HepG2 (cell line): ENCODE data around the gene MTHFD2L. TPM values are rescaled to one million over a fixed set of nuclear protein-coding genes. Genes with fewer than 3 reads are reported as not detected.

Experiments
- ATAC-seq: fragments of 200-7000 bp; cut with Tn5 transposase; 3 replicates; pipeline ENCODE4 v1.9.1; 2020; ENCODE audit warnings: mild to moderate bottlenecking, moderate library complexity
- BruUV-seq: library from RNA; stranded (reverse); fragments of 400-500 nt; replicated peaks from 2 replicates; lab custom pipeline; 2021; lab: Mats Ljungman, UMichigan
- CTCF ChIA-PET: fragments of 300-600 bp; formaldehyde crosslinking; extraction: SDS; loops from one replicate; lab custom pipeline; 2021; ENCODE audit warnings: low total read pairs, inconsistent platforms, low intra/inter-chr PET ratio; lab: Yijun Ruan, JAX
- POLR2A ChIA-PET: fragments of 350-600 bp; sonication (Branson Sonifier 250); formaldehyde crosslinking; loops from one replicate; lab custom pipeline; 2020; ENCODE audit warnings: antibody characterized with exemption, inconsistent platforms; lab: Yijun Ruan, JAX
- DNase-seq: peaks from one replicate; pipeline ENCODE4 v3.0.0-alpha.2; 2015; ENCODE audit warnings: low spot score
- FAIRE-seq: peaks from 3 replicates; lab custom pipeline; 2011; peaks lifted over from hg19 to GRCh38; lab: Jason Lieb, UNC
- H2AFZ ChIP-seq: one replicate; pipeline ENCODE4 v1.6.1; 2011; ENCODE audit warnings: low read length, inconsistent platforms
- H3K27ac ChIP-seq: fragments of 300-600 bp; 3 replicates; pipeline ENCODE4 v1.8.0; 2011; ENCODE audit warnings: mixed run types, mild to moderate bottlenecking, mixed read lengths, low read length, inconsistent platforms; ENCODE audit not compliant: insufficient read depth; ENCODE audit errors: extremely low read length
- H3K27me3 ChIP-seq, 2 experiments: fragments of 200-600 bp in 1 of 2; 2 replicates in 1 of 2; 3 replicates in 1 of 2; pipeline versions ENCODE4 v1.6.0 to v1.8.0; 2011; ENCODE audit warnings: low read length in 2 of 2, mild to moderate bottlenecking in 2 of 2, moderate library complexity in 2 of 2, inconsistent platforms in 1 of 2; ENCODE audit not compliant: insufficient read depth in 2 of 2, control insufficient read depth in 1 of 2
- H3K36me3 ChIP-seq, 2 experiments: fragments of 200-600 bp in 1 of 2; replicated peaks in 1 of 2; 2 replicates in 1 of 2; 3 replicates in 1 of 2; pipeline versions ENCODE4 v1.5.1 to v1.8.0; 2011; ENCODE audit warnings: low read length in 2 of 2, inconsistent platforms in 1 of 2; ENCODE audit not compliant: insufficient read depth in 2 of 2, control insufficient read depth in 1 of 2
- H3K4me1 ChIP-seq: 2 replicates; pipeline ENCODE4 v1.5.1; 2012; ENCODE audit warnings: low read length, inconsistent platforms; ENCODE audit not compliant: insufficient read depth
- H3K4me2 ChIP-seq: 2 replicates; pipeline ENCODE4 v1.6.0; 2011; ENCODE audit warnings: low read depth, low read length, inconsistent platforms
- H3K4me3 ChIP-seq, 3 experiments: fragments of 200-600 bp in 1 of 3; sonication (generic), shearing (Covaris generic) in 1 of 3; replicated peaks in 1 of 3; 2 replicates each; pipeline ENCODE4 v1.5.1; 2011 to 2016; ENCODE audit warnings: low read length in 3 of 3, inconsistent platforms in 2 of 3, low read depth in 2 of 3, mild to moderate bottlenecking in 2 of 3, control low read depth in 1 of 3, mixed read lengths in 1 of 3; ENCODE audit not compliant: insufficient read depth in 1 of 3
- H3K79me2 ChIP-seq: one replicate; pipeline ENCODE4 v1.6.1; 2011; ENCODE audit warnings: low read length, inconsistent platforms; ENCODE audit not compliant: insufficient read depth
- H3K9ac ChIP-seq: 2 replicates; pipeline ENCODE4 v1.6.0; 2011; ENCODE audit warnings: mild to moderate bottlenecking, low read depth, low read length, inconsistent platforms; ENCODE audit not compliant: insufficient read depth
- H3K9me3 ChIP-seq: 2 replicates; pipeline ENCODE4 v1.5.1; 2012; ENCODE audit warnings: mild to moderate bottlenecking, low read length
- H4K20me1 ChIP-seq: 2 replicates; pipeline ENCODE4 v1.6.0; 2011; ENCODE audit warnings: inconsistent platforms, mild to moderate bottlenecking, low read length, moderate library complexity; ENCODE audit not compliant: insufficient read depth
- GLI4 ChIP-seq: sonication (generic); formaldehyde crosslinking; IDR thresholded peaks from 2 replicates; pipeline ENCODE4 v1.5.1; 2020; ENCODE audit warnings: missing genetic modification reagents, mild to moderate bottlenecking, moderate library complexity, borderline replicate concordance
- GLMP ChIP-seq: sonication (generic); formaldehyde crosslinking; IDR thresholded peaks from 2 replicates; pipeline ENCODE4 v1.9.0; 2021; ENCODE audit warnings: missing genetic modification reagents, mild to moderate bottlenecking, borderline replicate concordance
- ISL2 ChIP-seq: sonication (generic); formaldehyde crosslinking; IDR thresholded peaks from 2 replicates; pipeline ENCODE4 v1.5.0; 2020; ENCODE audit warnings: missing genetic modification reagents
- KLF12 ChIP-seq: sonication (generic); formaldehyde crosslinking; IDR thresholded peaks from 2 replicates; pipeline ENCODE4 v1.4.0; 2020; ENCODE audit warnings: missing genetic modification reagents, borderline replicate concordance
- KLF15 ChIP-seq: sonication (generic); formaldehyde crosslinking; IDR thresholded peaks from 2 replicates; pipeline ENCODE4 v1.8.1; 2023; ENCODE audit warnings: borderline replicate concordance, mild to moderate bottlenecking, inconsistent platforms, missing genetic modification reagents, mixed read lengths
- MATR3 ChIP-seq: sonication (generic); formaldehyde crosslinking; IDR thresholded peaks from 2 replicates; pipeline ENCODE4 v1.4.0; 2020; ENCODE audit warnings: missing genetic modification reagents
- NFAT5 ChIP-seq: sonication (generic); formaldehyde crosslinking; IDR thresholded peaks from 2 replicates; pipeline ENCODE4 v1.4.0; 2020; ENCODE audit warnings: missing genetic modification reagents
- RBM22 ChIP-seq: fragments of 200-400 bp; formaldehyde crosslinking; optimal IDR thresholded peaks from 2 replicates; pipeline ENCODE3; 2017; ENCODE audit warnings: mild to moderate bottlenecking, low read length, moderate library complexity
- TBP ChIP-seq: sonication (generic); formaldehyde crosslinking; IDR thresholded peaks from 2 replicates; pipeline ENCODE4 v1.5.0; 2020; ENCODE audit warnings: missing genetic modification reagents
- TERF1 ChIP-seq: sonication (generic); formaldehyde crosslinking; IDR thresholded peaks from 2 replicates; pipeline ENCODE4 v1.8.0; 2022; ENCODE audit warnings: mild to moderate bottlenecking, missing genetic modification reagents, moderate library complexity
- ZNF121 ChIP-seq: sonication (generic); formaldehyde crosslinking; IDR thresholded peaks from 2 replicates; pipeline ENCODE4 v1.5.0; 2020; ENCODE audit warnings: mild to moderate bottlenecking, missing genetic modification reagents
- ZNF530 ChIP-seq: sonication (generic); formaldehyde crosslinking; IDR thresholded peaks from 2 replicates; pipeline ENCODE4 v1.5.0; 2020; ENCODE audit warnings: low read depth, mild to moderate bottlenecking, missing genetic modification reagents
- ZNF557 ChIP-seq: sonication (generic); formaldehyde crosslinking; IDR thresholded peaks from 2 replicates; pipeline ENCODE4 v1.4.0; 2020; ENCODE audit warnings: missing genetic modification reagents
- ZNF563 ChIP-seq: sonication (generic); formaldehyde crosslinking; IDR thresholded peaks from 2 replicates; pipeline ENCODE4 v1.8.0; 2022; ENCODE audit warnings: mild to moderate bottlenecking, moderate library complexity, missing genetic modification reagents
- ZNF567 ChIP-seq: sonication (generic); formaldehyde crosslinking; IDR thresholded peaks from 2 replicates; pipeline ENCODE4 v1.8.1; 2023; ENCODE audit warnings: mild to moderate bottlenecking, missing genetic modification reagents, borderline replicate concordance
- ZNF75D ChIP-seq: sonication (generic); formaldehyde crosslinking; IDR thresholded peaks from 2 replicates; pipeline ENCODE4 v1.8.1; 2023; ENCODE audit warnings: missing genetic modification reagents, mild to moderate bottlenecking, borderline replicate concordance
- WGBS: methylation state at CpG from one replicate; pipeline ENCODE4 v1.1.6; 2017; ENCODE audit warnings: low lambda C conversion rate; 5-methylcytosine and 5-hydroxymethylcytosine counted together
- in situ Hi-C: cut with HindIII; loops from 2 replicates; pipeline ENCODE4 v1.10.0; 2017; ENCODE audit warnings: low pct_unique_long_range_greater_than_20kb; ENCODE audit not compliant: extremely low pct_ligation_motif_present
- intact Hi-C: fragments of 100-400 bp; cut with micrococcal nuclease; formaldehyde crosslinking; loops from one replicate; pipeline ENCODE4 v1.10.0; 2022; ENCODE audit not compliant: unreplicated experiment
- polyA plus RNA-seq, 8 experiments: library from polyadenylated mRNA; depleted of rRNA in 3 of 8; stranded (reverse) in 7 of 8; unstranded in 1 of 8; fragments of >200 nt; fragmentation: Illumina TruSeq in 4 of 8; extraction: Trizol in 4 of 8; gene quantifications; 2 replicates each; pipeline versions ENCODE4 v1.2.1 to v1.2.3, GENCODE V29; 2011 to 2016; ENCODE audit warnings: low read depth in 4 of 8, missing spikeins in 1 of 8, mixed read lengths in 1 of 8; ENCODE audit not compliant: insufficient read depth in 1 of 8
- total RNA-seq, 5 experiments: library from RNA; depleted of rRNA; stranded (reverse); fragments of >200 nt; fragmentation: Illumina TruSeq; extraction: Trizol; gene quantifications; 2 replicates each; pipeline ENCODE4 v1.2.3, GENCODE V29; 2016; ENCODE audit warnings: low read depth in 1 of 5

Gene MTHFD2L
- total and polyA plus RNA-seq, 2 of the 13 experiments (the other 11 are each of a cell fraction or from before 2014, with no cell fraction given), result 10.5 to 14.9 TPM

GRCh38 chr4:74205046-74205445 lies 47.1 kb downstream of the MTHFD2L start:
- POLR2A ChIA-PET, result no interaction called here
- BruUV-seq, result no TSS peak
- FAIRE-seq, result no peak

More at GRCh38 chr4:74205046-74205445, 47.1 kb downstream of the MTHFD2L start:
- Histone ChIP-seq H3K4me2 (no peak overlapping the region), H3K4me1 (peaks cover 20% of the 10 kb centered on the region), H2AFZ (no peak overlapping the region), H3K9me3 (no peaks in the 10 kb centered on the region), H3K36me3 (no peaks in the 10 kb centered on the region), H3K79me2 (no peaks in the 10 kb centered on the region), H4K20me1 (peaks cover 15% of the 10 kb centered on the region), H3K4me3 (no peak overlapping the region), H3K27me3 (peaks cover 0 to 23% of the 10 kb centered on the region in 2 experiments; a peak in 3 of 5 replicates)
- CTCF ChIA-PET, result no interaction called here
- ATAC-seq (no peak), DNase-seq (no peak)
- 94% methylated on average over 4 of the region's 4 CpGs for WGBS
- no peak for TF ChIP-seq GLMP (CRISPR knock-in tag)
- no peak for TF ChIP-seq ZNF563 (CRISPR knock-in tag)
- TF ChIP-seq ZNF75D, result no peak
- no peak for TF ChIP-seq ZNF557 (CRISPR knock-in tag)
- TF ChIP-seq NFAT5 (CRISPR knock-in tag), result no peak
- TF ChIP-seq RBM22, result no peak
- no peak for TF ChIP-seq ISL2 (CRISPR knock-in tag)
- TF ChIP-seq ZNF121 (CRISPR knock-in tag), result no peak
- TF ChIP-seq GLI4 (CRISPR knock-in tag), result no peak
- TF ChIP-seq ZNF530 (CRISPR knock-in tag), result no peak
- no peak for TF ChIP-seq KLF15 (CRISPR knock-in tag)
- no peak for TF ChIP-seq TBP (CRISPR knock-in tag)
- no peak for TF ChIP-seq MATR3 (CRISPR knock-in tag)
- no peak for TF ChIP-seq ZNF567 (CRISPR knock-in tag)
- TF ChIP-seq KLF12 (CRISPR knock-in tag), result no peak
- TF ChIP-seq TERF1, result no peak
- TF ChIP-seq, all 625 proteins: peak for 0
- intact Hi-C loops (no loop called here), in situ Hi-C loops (no loop called here)
- Histone ChIP-seq H3K27ac (no peak overlapping the region), H3K9ac (no peak overlapping the region)
